GM20431 (cell line): Measurements from ENCODE around the gene PGP.

Experiments used
- in situ Hi-C: fragments of 300-500 bp; cut with MseI, MboI; formaldehyde crosslinking; loops from one replicate; pipeline ENCODE4 v1.15.0; 2020; ENCODE audit warnings: low sequenced_read_pairs; ENCODE audit not compliant: unreplicated experiment

PGP gene

DNA sequence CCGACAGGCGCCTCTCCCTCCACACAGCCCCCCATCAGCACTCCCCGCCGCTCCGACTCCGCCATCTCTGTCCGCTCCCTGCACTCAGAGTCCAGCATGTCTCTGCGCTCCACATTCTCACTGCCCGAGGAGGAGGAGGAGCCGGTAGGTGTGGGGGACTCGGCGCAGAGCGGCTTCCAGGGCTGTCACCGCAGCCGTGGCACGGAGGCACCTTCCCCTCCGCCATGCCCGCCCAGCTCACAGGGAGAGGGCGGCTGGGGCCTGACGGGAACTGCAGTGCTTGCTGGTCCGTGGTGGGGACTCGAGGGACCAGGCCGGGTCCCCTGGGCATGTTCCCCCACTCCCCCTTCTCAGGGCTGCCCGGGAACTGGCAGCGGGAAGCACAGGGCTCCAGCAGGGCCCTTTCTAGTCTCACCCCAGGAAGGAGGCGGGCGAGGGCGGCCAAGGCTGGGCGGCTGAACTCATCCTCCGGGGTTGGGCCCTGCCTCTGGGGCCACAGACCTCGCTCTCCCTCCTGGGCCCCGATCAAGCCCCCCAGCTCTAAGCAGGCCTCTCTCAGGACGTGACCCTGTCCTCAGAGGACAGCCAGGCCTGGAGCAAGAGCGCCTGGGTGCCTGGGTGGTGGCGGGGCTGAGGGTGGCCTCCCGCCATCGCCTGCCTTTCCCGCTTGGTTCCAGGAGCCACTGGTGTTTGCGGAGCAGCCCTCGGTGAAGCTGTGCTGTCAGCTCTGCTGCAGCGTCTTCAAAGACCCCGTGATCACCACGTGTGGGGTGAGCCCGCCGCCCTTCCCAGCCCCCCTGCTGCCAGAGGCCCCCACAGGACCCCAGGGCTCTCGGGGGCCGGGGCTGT, 43.8 kb downstream of the PGP start:
- in situ Hi-C loops: no loop called here

DNA sequence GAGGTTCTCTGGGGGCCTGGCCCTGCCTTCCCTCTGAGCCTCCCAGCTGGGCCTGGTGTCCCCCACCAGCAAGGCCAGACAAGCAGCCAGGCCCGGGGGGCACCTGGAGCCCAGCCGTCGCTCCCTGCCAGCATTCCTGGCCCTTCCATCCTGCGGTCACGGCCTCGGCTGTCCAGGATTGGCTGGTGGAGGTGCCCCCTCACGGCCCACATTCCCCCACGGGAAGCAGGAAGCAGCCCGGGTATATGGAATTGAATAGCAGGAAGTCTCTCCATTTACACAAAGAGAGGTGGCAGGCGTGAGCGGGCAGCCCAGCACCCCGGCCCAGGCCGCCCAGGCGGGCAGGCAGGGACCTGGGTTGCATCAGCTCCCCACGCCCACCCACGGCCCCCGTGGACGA, 44.6 kb downstream of the PGP start:
- in situ Hi-C loops: no loop called here

DNA sequence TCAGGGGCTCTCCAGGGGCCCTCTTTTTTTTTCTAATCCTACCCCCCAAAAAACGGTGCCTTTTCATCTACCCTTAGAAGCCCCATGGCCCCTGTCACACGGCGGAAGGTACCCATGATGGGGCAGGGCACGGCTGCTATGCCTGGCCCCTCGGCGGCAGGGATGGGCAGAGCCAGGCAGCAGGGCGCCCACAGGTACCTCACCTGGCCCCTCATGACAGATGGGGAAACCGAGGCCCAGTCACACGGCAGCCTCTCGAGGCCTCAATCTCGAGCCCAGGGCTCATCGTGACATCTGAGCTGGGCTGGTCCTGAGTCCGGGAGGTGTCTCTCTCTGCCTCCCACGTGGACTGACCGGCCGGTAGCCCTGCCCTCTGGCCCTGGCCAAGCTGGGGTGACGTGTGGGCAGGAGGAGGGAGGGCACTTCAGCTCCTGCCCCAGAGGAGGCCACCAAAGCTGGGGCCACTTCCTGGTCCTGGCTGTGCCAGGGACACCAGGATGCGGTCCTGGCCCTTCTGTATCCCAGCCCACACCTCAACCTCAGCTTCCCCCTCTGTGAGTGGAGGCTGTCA, 47.5 kb downstream of the PGP start:
- in situ Hi-C loops: no loop called here

DNA sequence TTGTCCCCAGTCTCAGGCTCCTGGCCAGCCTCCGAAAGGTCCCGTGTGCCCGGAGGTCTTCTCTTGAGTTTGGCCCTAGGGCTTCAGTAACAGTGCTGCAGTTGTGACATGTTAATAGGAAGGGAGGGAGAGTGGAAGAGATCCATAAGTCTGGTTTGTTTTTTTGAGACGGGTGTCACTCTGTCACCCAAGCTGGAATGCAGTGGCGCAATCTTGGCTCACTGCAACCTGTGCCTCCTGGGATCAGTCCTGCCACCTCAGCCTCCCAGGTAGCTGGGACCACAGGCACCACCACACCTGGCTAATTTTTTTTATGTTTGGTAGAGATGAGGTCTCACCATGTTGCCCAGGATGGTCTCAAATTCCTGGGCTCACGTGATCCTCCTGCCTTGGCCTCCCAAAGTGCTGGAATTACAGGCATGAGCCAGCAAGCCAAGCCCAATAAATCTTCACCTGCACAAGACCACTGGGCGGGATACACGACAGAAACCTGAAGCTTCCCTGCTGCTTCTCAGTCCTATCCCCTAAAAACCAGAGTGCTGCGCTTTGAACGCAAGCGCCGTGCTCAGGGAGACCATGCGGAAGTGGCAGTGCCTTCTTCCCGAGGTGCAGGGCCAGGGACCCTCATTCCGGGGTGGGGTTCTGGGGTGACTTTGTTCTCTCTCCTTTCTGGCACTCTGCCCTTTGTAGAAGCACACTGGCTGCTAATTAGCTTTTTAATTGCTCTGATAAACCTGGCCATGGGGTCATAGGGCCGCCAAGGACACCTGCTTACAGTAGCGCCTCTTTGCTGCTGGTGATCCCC, 48.2 kb downstream of the PGP start:
- in situ Hi-C loops: no loop called here

DNA sequence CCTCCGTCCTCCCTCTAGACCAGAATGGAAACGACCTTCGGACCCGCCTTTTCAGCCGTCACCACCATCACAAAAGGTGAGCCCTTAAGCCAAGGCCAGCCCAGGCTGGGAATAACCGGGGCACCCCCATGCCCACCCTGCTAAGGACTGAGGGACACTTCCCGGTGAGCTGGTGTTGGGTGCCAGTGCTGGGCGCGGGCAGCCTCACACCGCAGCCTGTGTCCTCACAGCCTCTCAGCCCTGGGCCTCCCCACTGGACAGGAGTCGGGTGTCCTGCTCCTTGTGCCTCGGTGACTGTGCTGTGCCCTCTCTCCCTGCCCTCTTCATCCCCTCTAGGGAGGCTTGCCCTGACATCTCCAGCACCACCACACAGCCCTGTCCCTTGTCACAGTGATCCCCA, 48.8 kb downstream of the PGP start:
- in situ Hi-C loops: no loop called here

DNA sequence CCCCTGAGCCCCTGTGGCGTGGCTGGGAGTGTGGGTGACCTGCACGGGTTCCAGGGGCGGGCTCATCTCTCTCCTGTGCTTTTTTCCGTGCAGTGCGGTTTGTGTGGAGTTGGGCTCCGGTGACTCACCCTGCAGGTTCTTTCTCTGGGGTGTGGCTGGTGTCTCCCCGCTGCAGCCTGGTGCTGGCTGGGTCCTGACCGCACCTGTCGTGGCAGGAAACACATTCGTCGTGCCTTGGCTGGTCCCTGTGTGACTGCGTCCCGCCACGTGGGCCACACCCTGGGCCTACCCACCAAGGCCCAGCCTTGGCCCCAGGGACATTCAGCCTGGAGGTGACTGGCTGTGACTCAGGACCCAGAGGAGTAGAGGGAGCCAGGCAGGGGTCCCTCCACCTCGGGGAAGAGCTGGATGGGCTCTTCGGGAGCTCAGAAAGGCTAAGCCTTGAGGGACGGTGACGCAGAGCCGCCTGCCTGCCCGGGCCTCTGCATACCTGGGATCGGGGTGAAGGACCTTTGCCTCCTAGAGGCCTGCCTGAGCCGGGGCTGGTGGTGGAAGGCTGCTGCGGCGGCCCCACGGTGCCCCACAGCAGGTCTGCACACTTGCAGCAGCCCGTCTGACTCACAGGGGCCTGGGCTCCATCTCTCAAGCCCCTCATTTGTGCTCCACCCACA, 51.3 kb downstream of the PGP start:
- in situ Hi-C loops: no loop called here

DNA sequence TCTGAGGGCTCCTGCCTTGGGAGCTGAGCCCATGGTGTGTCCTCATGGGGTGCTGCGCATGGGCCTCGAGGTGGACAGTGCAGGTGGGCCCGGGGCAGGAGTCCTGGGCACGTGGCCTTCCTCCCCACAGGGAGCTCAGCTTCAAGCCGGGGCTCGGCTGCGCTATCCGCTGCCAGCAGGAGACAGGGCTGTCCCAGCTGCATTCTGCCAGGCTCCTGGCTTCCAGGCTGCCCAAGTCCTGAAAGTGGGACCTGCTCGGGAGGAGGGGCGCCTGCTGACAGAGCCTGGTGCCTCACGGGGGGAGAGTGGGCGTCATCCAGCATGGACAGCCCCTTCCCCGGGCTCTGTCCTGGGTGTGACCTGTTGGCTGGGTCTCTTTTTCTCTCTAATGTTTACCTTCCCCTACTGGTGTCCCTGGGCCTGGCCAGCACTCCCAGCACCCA, 51.9 kb downstream of the PGP start:
- in situ Hi-C loops: no loop called here

DNA sequence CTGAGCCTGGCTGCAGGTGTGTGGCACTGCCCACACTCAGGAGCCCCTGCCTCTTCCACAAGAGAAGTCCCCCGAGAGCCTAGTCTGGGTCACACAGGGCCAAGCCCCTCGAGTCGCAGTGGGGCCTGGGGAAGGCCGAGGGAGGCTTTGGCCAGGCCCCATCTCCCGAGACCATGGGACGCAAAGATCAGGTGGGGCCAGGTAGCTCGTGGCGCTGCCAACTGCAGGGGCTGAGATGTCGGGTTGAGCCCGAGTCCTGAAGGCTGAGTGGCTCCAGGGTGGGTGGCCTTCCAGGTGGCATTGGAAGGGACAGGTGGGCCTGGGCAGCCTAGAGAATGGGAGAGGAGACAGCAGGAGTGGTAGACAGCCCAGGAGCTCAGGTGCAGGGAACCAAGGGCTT, 52.7 kb downstream of the PGP start:
- in situ Hi-C loops: no loop called here
